Fibroblast of skin of right biceps (primary cell): ENCODE data around the gene ZNF580.

ENCODE experiments used
- DNase-seq: peaks from one replicate; pipeline ENCODE4 v3.0.0-alpha.2; 2013

Gene ZNF580

DNA sequence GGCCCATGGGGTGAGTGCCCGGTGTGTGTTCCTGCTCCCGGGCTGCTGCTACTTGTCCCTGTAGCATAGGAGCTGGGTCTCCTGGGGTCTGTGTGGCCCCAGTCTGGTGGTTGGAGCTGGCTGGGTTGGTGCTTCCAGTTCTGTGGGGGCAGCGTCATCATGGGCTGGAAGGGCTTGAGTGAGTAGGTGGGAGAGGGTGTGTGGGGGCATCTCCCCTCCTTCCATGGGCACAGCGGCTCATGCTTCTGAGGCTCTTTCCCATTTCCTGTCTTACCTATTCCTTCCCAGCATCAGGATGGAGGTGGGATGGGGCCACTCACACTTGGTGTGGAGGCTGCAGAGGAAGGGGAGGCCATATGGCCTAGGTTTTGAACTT, 26.2 kb downstream of the ZNF580 start:
- DNase-seq, result no peak

DNA sequence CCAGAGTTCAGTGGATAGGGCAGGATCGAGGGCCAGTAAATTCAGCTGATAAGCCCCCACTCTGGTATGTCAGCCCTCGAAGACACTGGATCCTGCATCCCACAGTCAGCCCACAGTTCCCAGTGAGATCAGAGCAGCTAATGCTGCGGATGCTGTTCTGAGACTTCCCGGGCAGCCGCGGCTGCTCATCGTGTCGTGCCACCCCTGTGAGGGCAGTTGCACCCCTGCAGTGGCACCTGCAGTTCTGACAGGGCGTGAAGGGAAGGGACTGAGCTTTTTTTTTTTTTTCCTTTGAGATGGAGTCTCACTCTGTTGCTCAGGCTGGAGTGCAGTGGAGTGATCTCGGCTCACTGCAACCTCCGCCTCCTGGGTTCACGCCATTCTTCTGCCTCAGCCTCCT, 26.7 kb downstream of the ZNF580 start:
- DNase-seq, result no peak

DNA sequence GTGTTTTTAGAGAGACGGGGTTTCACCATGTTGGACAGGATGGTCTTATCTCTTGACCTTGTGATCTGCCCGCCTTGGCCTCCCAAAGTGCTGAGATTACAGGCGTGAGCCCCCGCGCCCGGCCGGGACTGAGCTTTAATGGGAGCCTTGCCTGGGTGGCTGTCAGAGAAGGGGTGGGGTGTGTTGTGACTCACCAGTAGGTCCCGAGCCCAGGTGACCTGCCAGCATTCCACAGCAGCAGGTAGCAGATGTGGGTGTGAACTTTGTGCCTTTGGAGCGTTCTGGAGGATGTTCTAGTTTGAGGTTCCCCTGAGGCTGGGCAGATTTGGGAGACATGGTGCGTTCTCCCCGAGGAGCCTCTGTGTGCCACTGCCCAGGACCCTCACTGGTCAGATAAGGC, 27.2 kb downstream of the ZNF580 start:
- DNase-seq, result no peak

DNA sequence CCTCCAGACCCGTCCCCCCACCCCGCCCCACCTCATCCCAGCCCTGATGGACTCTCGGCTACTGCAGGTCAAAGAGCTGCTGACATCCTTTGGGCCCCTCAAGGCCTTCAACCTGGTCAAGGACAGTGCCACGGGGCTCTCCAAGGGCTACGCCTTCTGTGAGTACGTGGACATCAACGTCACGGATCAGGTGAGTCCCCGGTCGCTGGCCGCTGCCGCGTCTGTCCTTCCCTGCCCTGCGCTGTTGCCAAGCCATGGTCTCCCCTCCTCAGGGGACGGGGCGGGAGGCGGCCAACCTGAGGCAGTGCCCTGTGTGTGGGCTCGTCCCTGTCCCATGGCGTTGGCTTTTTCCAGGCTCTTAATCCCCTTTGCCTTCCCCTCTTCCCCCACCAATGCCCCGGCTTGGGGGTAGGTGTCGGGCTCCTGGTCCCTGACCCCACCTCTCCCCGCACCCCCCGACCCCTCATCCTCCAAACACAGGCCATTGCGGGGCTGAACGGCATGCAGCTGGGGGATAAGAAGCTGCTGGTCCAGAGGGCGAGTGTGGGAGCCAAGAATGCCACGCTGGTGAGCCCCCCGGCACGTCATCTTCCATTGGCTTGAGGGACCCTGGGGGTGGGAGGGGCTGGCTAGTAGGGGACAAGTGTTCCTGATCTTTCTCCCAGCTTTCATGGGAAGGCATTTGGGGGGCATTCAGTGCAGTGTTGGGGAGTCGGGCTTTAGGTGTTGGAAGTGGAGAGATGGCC, 28.0 kb downstream of the ZNF580 start:
- DNase-seq, result no peak

GRCh38 chr19:55669418-55670279, 28.8 kb downstream of the ZNF580 start:
- DNase-seq, result no peak

GRCh38 chr19:55670280-55671053, 29.7 kb downstream of the ZNF580 start:
- no peak for DNase-seq

- no peak for DNase-seq
These were observed 30.2 kb downstream of the ZNF580 start for GRCh38 chr19:55671054-55671378.

GRCh38 chr19:55672418-55672817, 31.6 kb downstream of the ZNF580 start:
- peak; percentile 60 for DNase-seq

- DNase-seq, result no peak
These were observed 32.7 kb downstream of the ZNF580 start for GRCh38 chr19:55673465-55673864.

DNA sequence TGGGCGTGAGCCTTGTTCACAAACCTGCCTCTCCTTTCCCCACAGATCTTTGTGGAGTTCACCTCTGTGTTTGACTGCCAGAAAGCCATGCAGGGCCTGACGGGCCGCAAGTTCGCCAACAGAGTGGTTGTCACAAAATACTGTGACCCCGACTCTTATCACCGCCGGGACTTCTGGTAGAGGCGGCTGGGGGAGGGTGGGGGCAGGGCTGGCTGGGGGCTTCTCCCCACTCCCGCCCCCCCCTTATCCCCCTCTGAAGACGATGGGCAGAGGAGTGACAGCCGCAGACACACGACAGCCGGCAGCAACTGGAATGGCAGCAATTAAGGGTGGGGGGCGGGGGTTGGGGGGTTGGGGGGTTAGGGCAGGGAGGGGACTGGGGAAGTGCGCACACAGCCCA, 33.1 kb downstream of the ZNF580 start:
- DNase-seq, result no peak

GRCh38 chr19:55674459-55674840, 33.6 kb downstream of the ZNF580 start:
- no peak for DNase-seq

DNA sequence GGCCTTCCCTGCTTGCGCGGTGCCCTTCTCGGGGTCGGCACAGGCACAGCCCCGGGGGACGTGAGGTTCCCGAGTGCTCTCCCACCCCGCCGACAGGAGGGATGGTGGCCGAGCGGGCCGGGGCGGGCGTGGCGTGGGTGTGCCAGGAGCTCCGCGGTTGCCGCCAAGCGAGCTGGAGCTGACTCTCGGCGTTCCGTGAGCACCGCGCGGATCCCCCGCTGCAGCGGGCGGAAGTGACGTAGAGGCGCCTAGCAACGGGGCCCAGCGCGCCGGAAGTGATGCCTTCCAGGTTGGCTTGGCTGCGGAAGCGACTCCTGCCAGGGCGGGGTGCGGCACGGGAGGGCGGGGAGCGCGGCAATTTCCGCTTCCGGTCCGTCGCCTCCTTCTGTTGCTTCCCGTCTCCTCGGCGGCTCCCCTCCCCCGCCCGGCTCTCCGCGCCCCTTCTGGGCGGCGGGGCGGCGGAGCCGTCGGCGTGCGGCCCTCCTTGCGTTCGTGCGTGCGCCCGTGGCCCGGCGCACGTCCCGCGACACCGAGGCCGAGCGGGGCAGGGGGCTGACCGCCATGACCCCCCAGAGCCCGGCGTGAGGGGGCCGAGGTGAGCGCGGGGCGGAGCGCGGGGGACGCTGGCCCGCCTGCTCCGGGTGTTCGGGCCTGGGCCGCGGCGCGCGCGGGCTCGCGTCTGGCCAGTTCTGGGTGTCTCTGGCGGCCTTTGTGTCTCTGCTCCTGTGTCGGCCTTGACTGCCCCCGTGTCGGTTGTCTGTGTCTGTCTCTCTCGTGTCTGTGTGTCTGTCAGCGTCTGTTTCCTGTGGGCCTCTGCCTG, 34.2 kb downstream of the ZNF580 start, which contains the start of gene EPN1:
Gene EPN1, plus strand, starts transcription at position 386 of the 820 bp plus-strand sequence. CDS start 3,402 bp downstream, outside the sequence.
- DNase-seq, result peak; percentile 97

DNA sequence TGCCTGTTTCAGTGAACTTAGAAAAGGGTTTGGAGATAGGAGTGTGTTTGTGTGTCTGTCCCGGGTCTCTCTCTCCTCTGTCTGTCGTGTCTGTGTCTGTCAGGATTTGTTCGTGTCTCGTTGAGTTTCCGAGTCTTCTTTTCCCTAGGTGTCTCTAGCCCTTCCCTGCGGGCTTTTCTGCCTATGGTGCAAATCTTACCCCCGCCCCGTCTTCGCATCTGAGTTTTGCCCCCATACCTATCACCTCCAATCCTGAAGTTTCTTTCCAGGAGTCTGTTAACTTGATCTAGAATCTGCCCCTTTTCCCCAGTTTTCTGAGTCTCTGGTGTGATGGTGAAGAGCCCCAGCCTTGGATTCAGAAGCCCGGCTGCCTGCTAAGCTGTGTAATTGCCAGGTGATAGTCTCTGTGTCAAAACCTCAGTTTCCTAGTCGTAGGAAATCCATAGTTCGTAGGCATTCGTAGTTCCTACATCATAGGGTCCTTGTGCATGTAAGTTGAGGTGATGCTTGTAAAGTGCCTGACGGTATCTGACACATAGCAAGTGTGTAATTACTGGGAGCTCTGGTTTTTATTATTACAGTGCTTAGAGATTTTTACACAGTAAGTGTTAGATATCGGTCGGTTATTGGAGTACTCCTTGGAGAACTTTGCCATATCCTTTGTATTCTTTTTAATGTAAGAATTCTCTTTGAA, 35.0 kb downstream of the ZNF580 start:
- no peak for DNase-seq

DNA sequence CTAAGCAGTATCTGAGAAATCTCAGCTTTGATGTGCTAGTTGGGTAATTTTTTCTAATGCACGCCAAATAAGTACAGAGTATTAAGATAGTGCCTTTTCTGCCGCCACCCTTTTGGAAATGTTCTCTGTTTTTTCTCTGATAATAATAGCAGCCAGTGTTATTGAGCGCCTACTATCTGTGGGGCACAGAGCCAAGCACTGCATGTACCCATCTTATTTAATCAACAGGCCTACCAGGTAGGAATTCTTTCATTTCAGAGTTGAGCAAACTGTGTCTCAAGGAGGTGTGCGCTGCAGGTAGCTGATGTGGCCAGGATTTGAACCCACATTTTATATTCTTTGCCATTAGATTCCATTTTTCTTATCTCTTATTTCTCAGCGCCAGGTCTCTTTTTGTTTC, 35.6 kb downstream of the ZNF580 start:
- DNase-seq, result no peak

GRCh38 chr19:55676889-55677505, 36.2 kb downstream of the ZNF580 start:
- no peak for DNase-seq

DNA sequence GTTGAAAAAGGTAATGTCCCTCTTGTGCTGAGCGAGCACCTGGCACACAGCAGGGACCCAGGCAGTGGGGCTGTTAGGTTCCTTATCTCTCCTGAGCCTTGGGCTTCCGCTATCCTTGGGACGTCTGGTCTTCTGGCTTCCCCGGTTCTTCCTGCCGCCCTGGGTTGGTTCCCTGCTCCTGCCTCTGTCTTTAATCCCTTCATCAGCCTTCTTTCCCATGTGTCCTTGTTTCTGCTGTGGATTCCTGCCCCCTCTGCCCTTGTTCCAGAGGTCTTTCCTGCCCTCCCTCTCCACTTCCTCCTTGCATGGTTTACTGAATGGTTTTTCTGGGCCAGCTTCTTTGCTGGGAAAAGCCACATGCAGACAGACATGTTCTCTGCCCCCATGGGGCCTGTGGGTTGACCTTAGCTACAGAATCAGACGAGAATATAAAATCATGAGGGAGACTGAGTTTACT, 36.8 kb downstream of the ZNF580 start:
- DNase-seq, result no peak

GRCh38 chr19:55678121-55678671, 37.4 kb downstream of the ZNF580 start:
- DNase-seq, result no peak

DNA sequence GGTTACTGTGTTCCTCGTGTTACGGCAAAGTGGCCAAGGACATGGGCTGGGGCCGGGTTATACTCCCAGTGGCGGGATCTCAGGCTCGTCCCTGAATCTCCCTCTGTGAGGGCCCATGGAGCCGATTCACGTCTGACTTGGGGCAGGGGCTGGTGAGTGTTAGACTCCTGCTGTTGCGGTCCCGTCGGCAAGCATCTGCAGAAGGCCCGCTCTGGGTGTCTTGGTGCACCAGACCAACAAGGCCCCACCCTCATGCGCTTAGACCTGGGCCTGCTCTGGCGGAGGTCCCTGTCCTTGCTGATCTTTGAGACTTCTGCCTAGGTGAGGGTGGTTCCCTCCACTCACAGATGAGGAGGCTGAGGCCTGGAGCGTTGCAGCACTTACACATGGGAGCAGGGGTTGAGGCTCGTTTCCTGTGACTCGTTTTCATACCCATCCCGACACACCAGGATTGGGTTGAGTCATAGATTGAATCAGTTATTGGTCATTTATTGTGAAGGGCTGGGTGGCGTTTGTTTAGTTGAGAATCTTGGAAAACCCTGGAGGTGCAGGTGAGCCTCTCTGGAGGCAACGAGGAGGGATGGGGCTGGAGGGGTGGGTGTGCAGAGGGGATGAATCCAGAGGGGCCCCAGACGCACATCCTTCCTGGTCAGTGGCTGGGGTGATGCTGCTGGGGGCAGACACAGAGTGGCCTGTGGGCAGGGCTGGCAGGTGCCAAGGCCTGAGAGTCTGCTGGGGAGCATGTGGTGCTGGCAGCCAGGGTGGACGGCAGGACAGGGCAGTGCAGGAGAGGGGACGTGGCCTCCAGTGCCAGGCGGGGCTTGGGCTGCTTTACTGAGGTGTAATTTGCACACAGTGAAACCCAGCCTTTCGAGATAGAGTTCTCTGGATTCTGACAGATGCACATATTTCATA, 38.8 kb downstream of the ZNF580 start:
- DNase-seq, result peak; percentile 32

DNA sequence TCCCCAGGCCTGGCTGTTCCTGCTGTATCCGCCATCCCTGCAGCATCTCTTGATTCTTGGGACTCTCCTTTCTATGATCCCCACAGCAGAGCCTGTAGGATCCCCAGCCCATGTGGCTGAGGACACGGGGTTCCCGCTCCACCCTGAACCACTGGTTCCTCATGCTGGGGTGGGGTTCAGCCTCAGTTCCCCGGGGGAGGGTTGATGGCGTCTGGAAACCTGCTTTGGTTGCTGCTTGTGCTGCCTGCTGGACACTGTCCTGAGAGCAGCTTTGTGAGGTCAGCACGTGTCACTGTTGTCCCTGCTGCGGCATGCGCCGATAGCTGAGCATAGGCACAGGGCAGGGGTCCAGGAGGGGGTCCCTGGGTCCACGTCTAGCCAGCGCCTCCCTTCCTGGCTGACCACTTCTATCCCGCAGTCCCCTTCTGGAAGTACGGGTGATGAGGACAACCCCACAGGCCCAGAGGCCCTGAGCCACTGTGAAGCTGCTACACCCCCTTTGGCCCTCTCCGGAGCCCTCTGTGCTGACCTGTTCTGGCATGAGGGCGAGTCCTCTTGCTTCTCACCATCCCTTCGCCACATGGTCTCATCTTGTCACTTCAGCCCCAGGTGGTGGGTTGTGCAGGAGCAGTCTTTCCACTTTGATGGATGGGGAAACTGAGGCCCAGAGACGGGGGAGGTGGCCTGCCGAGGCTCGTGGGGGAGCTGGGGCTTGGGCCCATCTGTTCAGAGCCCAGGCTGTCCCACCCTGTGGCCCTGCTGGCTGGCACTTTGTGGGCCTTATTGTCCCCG, 39.7 kb downstream of the ZNF580 start:
- no peak for DNase-seq
